ENCODE data around the gene PRR18.

Gene PRR18

DNA sequence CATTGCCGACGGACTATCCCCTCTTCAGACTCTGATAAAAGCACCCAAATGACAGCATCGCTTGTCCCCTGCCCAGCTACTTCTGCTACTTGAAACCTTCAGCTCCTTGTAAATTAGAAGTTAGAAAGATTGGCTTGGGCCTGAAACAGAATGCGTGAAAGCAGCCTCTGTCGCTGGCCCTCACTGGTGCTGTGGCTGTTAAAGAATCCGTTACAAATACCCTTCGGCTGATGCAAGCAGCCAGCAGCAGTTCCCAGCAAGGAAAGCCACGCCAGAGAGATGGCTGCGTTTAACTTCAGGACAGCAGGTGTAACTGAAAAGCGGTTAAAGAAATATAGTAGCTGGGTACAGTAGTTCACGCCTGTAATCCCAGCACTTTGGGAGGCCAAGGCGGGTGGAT, 2.4 kb upstream of the PRR18 start:
- no peak for DNase-seq (ENCODE audit: low read depth)
- H3K4me3 ChIP-seq (ENCODE audit: low read length) = no peak overlapping the region
- TF ChIP-seq, protein P1, sequence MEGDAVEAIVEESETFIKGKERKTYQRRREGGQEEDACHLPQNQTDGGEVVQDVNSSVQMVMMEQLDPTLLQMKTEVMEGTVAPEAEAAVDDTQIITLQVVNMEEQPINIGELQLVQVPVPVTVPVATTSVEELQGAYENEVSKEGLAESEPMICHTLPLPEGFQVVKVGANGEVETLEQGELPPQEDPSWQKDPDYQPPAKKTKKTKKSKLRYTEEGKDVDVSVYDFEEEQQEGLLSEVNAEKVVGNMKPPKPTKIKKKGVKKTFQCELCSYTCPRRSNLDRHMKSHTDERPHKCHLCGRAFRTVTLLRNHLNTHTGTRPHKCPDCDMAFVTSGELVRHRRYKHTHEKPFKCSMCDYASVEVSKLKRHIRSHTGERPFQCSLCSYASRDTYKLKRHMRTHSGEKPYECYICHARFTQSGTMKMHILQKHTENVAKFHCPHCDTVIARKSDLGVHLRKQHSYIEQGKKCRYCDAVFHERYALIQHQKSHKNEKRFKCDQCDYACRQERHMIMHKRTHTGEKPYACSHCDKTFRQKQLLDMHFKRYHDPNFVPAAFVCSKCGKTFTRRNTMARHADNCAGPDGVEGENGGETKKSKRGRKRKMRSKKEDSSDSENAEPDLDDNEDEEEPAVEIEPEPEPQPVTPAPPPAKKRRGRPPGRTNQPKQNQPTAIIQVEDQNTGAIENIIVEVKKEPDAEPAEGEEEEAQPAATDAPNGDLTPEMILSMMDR (IDR thresholded peaks at IDR 0.05; ENCODE audit: insufficient read depth, low read depth, low read length, missing control alignments) = no peak

DNA sequence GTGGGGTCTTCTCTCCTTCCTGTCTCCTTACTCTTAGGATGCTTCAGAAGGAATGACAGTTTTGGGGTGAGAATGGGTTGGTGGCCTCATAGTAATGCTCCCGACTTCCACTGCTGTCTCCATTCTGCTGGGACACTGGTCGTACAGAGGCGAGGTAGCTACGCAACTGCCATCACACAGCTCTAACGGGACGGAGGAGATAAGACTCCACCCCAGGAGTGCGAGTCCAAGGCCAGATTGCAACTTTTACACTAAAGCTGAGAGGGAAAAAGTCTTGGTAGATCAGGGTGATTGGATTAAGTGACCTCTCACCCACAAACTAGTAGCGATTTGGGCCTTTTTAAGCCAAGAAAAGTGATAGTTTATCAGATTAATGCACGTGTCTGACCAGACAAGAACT, 1.8 kb upstream of the PRR18 start:
- no peak overlapping the region for H3K4me3 ChIP-seq (ENCODE audit: low read length)
- TF ChIP-seq, protein P1 (IDR thresholded peaks at IDR 0.05; ENCODE audit: insufficient read depth, low read depth, low read length, missing control alignments) = no peak
- DNase-seq (ENCODE audit: low read depth) = no peak

DNA sequence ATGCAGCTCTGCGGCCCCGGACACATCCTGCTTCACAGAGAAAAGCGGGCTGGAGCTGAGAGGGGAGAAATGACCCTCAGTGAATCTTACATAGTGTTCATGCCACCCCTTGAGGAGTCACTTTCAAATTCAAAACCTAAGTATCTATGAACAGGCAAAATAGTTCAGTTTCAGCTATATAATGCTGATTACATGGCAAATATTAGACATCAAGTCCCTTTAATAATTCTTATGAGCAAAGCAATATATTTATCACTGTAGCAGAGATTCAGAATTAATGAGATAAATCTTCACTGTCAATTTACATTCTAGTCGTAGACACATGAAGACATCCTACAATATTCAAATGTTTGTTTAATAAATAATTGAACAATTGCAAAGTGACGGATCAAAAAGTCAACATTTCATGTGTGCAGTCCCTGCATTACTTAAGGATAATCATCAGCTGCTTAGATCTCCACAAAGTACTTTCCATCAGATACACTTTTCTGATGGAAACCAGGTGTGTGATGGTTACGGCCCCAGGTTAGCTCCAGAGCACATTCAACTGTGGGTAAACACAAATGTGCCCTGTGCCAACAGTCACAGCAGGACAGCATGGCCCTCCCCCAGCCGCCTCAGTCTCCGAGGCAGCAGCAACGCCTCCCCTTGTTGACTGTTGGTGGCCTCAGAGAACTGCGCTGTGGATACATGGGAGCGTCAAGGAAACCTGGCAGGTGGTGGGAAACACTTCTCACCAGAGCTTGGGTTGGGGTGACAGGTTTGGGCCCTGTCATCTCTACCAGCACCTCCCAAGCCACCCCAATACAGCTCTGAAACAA, 787 bp upstream of the PRR18 start:
- no peak overlapping the region for H3K4me3 ChIP-seq (ENCODE audit: low read length)
- TF ChIP-seq, protein P1 (IDR thresholded peaks at IDR 0.05; ENCODE audit: insufficient read depth, low read depth, low read length, missing control alignments) = no peak
- no peak for DNase-seq (ENCODE audit: low read depth)

DNA sequence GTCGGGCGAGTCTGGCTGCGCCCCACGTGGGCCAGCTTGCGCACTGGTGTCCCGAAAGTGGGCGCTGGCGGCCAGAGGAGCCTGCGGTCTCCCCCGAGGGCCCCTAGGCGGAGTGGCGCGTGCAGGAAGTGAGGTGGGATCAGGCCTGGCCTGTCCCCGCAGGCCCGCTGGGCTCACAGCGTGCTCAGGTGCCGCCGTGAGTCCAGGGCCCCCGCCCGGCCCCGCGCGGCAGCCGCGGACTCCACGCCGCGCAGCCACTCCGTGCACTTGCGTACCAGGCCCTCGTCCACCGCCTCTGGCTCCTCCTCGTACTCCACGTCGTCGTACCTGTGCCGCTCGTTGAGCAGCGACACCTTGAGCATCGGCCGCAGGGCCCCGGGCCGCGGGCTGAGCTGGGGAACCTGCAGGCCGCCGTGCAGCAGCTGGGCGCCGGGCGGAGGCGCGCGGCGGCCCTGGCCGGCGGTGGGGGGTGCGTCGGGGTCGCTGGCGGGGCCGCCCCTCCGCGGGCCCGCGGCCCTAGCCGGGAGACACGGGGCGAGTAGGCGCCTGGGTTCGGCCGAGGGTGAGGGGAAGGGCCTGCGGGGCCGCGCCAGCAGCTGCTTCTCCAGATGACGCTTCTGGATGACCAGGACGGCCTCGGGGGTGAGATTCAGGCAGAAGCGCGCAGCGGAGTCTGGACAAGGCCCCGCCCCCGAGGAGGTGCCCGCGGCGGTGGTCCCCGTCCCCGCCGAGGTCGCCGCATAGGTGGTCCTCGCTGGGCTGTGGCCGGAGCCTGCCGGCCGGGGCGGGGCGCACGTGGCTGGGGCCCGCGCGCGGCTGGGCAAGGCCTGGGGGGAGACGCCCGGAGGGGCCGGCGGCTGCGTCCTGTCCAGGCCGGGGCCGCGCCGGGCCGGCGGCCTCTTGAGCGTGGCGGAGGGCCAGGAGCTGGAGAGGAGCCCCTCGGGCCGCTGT, 835 bp downstream of the PRR18 start:
- TF ChIP-seq, protein P1 (IDR thresholded peaks at IDR 0.05; ENCODE audit: insufficient read depth, low read depth, low read length, missing control alignments) = no peak
- peak; percentile 26 for DNase-seq (ENCODE audit: low read depth)
- H3K4me3 ChIP-seq (ENCODE audit: low read length) = peak overlapping the region; percentile 22

DNA sequence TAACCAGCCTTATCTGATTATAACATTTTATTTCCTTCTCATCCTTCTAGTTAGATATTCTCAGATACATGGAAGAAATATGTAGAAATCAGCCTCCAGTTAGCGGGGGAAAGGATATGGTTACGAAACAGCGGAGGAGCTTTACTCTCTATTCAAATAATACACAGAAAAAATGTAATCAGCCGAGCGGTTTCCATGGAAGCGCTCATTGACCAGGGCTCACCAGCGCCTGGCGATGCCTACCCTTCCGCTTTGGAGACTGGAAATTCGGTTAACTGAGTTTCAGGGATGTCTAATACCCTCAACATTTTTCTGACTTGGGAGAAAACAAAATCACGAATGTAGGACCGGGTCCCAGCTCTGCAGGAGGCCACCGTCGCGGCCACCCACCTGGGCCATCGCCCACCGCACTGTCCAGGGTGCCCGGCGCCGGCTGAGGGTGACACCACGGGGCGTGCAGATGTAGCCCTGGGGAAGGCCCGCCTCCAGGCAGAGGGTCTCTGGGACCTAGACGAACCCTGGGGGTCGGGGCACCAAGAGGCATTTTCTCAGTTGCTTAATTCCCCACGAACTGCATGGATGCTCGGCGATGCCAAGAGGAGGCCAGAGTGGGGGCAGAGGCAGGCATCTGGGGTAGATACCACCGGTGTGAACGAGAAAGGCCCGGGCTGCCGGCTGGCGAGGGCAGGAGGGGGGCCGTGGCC, 1.7 kb downstream of the PRR18 start:
- H3K4me3 ChIP-seq (ENCODE audit: low read length) = no peak overlapping the region
- no peak for DNase-seq (ENCODE audit: low read depth)
- TF ChIP-seq, protein P1 (IDR thresholded peaks at IDR 0.05; ENCODE audit: insufficient read depth, low read depth, low read length, missing control alignments) = no peak

DNA sequence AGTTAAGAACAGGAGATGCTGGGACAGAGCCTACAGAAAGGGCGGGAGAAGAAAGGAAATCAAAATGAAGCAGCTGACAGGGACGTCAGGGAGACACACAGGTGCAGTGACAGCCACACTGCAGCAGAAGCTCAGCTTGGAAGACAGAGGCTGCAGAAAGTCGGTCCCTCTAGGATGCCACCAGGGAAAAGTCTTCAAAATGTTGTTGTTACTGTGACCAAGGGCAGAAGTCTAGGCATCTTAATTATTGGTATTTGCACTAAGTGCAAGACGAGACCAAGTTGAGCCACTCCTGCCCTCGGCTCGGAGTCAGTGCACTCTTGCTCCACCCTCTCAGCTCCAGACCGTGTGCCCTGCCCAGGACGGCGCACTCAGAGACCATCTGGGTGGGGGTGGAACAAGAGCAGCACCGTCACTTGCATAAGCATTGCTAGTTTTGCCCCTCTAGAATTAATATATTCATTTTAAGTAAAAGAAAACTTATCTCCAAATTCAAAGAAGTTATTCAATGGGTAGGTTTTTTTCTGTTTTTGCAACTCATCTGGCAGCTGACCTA, 2.6 kb downstream of the PRR18 start:
- H3K4me3 ChIP-seq (ENCODE audit: low read length) = no peak overlapping the region
- TF ChIP-seq, protein P1 (IDR thresholded peaks at IDR 0.05; ENCODE audit: insufficient read depth, low read depth, low read length, missing control alignments) = no peak
- DNase-seq (ENCODE audit: low read depth) = no peak
